ENCODE data around the gene PCDHA6. TPM values are rescaled to one million over a fixed set of nuclear protein-coding genes. Genes with fewer than 3 reads are reported as not detected.
"Not testable (repeated sequence)": the region's sequence is repeated elsewhere in the genome, so short reads cannot be mapped to it uniquely, and the experiment has no call there.

PCDHA6 gene
- total RNA-seq, 1 donor from 2014 or later, result 20.6 TPM

DNA sequence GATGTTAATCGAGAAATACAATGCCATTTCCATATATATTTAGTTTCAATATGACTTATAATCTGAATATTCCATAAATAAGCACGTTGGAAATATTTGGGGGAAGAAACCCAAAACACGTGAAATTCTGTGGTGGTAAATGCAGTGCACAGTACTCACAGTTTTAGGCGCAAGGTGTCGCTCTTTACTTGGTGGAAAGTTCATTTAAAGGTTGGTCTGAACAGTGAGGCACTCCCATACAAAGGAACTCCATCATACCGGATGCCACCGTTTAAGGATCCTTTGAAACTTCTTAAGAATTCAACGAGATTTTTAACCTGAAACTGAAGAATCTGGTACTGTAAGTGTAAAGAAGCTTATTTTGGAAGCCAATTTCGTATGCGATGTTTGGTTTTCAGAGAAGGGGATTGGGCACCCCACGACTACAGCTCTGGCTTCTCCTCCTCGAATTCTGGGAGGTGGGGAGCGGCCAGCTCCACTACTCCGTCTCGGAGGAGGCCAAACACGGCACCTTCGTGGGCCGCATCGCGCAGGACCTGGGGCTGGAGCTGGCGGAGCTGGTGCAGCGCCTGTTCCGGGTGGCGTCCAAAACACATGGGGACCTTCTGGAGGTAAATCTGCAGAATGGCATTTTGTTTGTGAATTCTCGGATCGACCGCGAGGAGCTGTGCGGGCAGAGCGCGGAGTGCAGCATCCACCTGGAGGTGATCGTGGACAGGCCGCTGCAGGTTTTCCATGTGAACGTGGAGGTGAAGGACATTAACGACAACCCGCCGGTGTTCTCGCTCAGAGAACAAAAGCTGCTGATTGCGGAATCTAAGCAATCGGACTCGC lies 41.2 kb downstream of the PCDHA6 start, which contains the start of gene PCDHA11:
PCDHA11 (plus strand) TSS at position 237 of the 834 bp plus-strand sequence; CDS start at position 384, 147 bp downstream.
- no peaks in the 10 kb centered on the region for H3K9me3 Mint-ChIP-seq (ENCODE audit: low read depth)
- H3K36me3 Mint-ChIP-seq (ENCODE audit: low read depth), result peaks cover 7% of the 10 kb centered on the region
- no peak for DNase-seq (ENCODE audit: low spot score)
- peaks cover 12% of the 10 kb centered on the region for H3K4me1 Mint-ChIP-seq (ENCODE audit: low read depth)
- peak within 1 kb of the TSS; percentile 49 for H3K27ac Mint-ChIP-seq (ENCODE audit: unreplicated experiment)
- H3K27me3 Mint-ChIP-seq (ENCODE audit: low read depth), result no peaks in the 10 kb centered on the region
- H3K4me3 Mint-ChIP-seq (ENCODE audit: unreplicated experiment), result peak within 1 kb of the TSS; percentile 76
- TF ChIP-seq, protein P1, sequence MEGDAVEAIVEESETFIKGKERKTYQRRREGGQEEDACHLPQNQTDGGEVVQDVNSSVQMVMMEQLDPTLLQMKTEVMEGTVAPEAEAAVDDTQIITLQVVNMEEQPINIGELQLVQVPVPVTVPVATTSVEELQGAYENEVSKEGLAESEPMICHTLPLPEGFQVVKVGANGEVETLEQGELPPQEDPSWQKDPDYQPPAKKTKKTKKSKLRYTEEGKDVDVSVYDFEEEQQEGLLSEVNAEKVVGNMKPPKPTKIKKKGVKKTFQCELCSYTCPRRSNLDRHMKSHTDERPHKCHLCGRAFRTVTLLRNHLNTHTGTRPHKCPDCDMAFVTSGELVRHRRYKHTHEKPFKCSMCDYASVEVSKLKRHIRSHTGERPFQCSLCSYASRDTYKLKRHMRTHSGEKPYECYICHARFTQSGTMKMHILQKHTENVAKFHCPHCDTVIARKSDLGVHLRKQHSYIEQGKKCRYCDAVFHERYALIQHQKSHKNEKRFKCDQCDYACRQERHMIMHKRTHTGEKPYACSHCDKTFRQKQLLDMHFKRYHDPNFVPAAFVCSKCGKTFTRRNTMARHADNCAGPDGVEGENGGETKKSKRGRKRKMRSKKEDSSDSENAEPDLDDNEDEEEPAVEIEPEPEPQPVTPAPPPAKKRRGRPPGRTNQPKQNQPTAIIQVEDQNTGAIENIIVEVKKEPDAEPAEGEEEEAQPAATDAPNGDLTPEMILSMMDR (IDR thresholded peaks at IDR 0.05), result peak; percentile 75

DNA sequence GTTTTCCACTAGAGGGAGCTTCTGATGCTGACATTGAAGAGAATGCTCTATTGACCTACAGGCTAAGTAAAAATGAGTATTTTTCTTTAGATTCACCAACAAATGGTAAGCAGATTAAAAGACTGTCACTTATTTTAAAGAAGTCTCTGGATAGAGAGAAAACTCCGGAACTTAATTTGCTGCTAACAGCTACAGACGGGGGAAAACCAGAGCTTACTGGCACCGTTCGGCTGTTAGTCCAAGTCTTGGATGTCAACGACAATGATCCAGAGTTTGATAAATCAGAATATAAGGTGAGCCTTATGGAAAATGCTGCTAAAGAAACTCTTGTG lies 41.8 kb downstream of the PCDHA6 start:
- peaks cover 17% of the 10 kb centered on the region for H3K4me1 Mint-ChIP-seq (ENCODE audit: low read depth)
- H3K27me3 Mint-ChIP-seq (ENCODE audit: low read depth), result no peaks in the 10 kb centered on the region
- no peak for DNase-seq (ENCODE audit: low spot score)
- H3K27ac Mint-ChIP-seq (ENCODE audit: unreplicated experiment), result no peak overlapping the region
- H3K36me3 Mint-ChIP-seq (ENCODE audit: low read depth), result peaks cover 5% of the 10 kb centered on the region
- no peaks in the 10 kb centered on the region for H3K9me3 Mint-ChIP-seq (ENCODE audit: low read depth)
- peak overlapping the region; percentile 76 for H3K4me3 Mint-ChIP-seq (ENCODE audit: unreplicated experiment)
- TF ChIP-seq, protein P1 (IDR thresholded peaks at IDR 0.05), result peak; percentile 73

DNA sequence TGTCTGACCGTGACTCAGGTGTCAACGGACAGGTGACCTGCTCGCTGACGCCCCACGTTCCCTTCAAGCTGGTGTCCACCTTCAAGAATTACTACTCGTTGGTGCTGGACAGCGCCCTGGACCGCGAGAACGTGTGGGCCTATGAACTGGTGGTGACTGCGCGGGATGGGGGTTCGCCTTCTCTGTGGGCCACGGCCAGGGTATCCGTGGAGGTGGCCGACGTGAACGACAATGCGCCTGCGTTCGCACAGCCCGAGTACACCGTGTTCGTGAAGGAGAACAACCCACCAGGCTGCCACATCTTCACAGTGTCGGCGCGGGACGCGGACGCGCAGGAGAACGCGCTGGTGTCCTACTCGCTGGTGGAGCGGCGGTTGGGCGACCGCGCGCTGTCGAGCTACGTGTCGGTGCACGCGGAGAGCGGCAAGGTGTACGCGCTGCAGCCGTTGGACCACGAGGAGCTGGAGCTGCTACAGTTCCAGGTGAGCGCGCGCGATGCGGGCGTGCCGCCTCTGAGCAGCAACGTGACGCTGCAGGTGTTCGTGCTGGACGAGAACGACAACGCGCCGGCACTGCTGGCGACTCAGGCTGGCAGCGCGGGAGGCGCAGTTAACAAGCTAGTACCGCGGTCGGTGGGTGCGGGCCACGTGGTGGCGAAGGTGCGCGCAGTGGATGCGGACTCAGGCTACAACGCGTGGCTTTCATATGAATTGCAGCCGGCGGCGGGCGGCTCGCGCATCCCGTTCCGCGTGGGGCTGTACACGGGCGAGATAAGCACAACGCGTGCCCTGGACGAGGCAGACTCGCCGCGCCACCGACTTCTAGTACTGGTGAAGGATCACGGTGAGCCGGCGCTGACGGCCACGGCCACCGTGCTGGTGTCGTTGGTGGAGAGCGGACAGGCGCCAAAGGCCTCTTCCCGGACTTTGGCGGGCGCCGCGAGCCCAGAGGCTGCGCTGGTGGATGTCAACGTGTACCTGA lies 42.8 kb downstream of the PCDHA6 start:
- H3K4me3 Mint-ChIP-seq (ENCODE audit: unreplicated experiment), result no peak overlapping the region
- TF ChIP-seq, protein P1 (IDR thresholded peaks at IDR 0.05), result no peak
- DNase-seq (ENCODE audit: low spot score), result peak; percentile 90
- H3K36me3 Mint-ChIP-seq (ENCODE audit: low read depth), result peaks cover 4% of the 10 kb centered on the region
- H3K27ac Mint-ChIP-seq (ENCODE audit: unreplicated experiment), result no peak overlapping the region
- H3K4me1 Mint-ChIP-seq (ENCODE audit: low read depth), result peaks cover 20% of the 10 kb centered on the region
- no peaks in the 10 kb centered on the region for H3K9me3 Mint-ChIP-seq (ENCODE audit: low read depth)
- no peaks in the 10 kb centered on the region for H3K27me3 Mint-ChIP-seq (ENCODE audit: low read depth)

DNA sequence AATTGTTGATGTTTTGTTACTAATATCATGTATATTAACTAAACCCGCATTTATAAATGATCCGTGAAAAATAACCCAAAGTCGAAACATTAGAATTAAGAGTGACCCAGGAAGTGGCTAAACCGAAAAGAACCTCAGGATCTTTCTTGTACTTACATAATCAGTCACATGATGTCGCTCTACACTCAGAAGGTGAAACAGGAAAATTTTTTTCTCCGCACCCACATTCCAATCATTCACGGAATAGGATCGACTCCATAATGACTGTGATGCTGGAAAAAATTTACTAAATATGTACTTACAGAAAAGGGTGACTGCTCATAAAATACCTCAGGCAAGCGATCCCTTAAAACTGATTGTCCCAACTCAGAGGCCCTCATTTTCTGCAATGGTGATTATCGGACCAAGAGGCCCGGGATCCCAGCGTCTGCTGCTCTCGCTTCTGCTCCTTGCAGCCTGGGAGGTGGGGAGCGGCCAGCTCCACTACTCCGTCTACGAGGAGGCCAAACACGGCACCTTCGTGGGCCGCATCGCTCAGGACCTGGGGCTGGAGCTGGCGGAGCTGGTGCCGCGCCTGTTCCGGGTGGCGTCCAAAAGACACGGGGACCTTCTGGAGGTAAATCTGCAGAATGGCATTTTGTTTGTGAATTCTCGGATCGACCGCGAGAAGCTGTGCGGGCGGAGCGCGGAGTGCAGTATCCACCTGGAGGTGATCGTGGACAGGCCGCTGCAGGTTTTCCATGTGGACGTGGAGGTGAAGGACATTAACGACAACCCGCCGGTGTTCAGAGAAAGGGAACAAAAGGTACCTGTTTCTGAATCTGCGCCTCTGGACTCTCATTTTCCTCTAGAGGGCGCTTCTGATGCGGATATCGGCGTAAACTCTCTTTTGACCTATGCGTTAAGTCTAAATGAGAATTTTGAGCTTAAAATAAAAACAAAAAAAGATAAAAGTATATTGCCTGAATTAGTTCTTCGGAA lies 47.6 kb downstream of the PCDHA6 start, which contains the start of gene PCDHA12:
PCDHA12 (plus strand) TSS at position 224 of the 981 bp plus-strand sequence; CDS start at position 389, 165 bp downstream.
- TF ChIP-seq, protein P1 (IDR thresholded peaks at IDR 0.05), result peak; percentile 76
- peaks cover 32% of the 10 kb centered on the region for H3K4me1 Mint-ChIP-seq (ENCODE audit: low read depth)
- peak within 1 kb of the TSS; percentile 91 for H3K27ac Mint-ChIP-seq (ENCODE audit: unreplicated experiment)
- DNase-seq (ENCODE audit: low spot score), result no peak
- peaks cover 13% of the 10 kb centered on the region for H3K36me3 Mint-ChIP-seq (ENCODE audit: low read depth)
- no peaks in the 10 kb centered on the region for H3K27me3 Mint-ChIP-seq (ENCODE audit: low read depth)
- H3K4me3 Mint-ChIP-seq (ENCODE audit: unreplicated experiment), result peak within 1 kb of the TSS; percentile 90
- H3K9me3 Mint-ChIP-seq (ENCODE audit: low read depth), result peaks cover 5% of the 10 kb centered on the region

DNA sequence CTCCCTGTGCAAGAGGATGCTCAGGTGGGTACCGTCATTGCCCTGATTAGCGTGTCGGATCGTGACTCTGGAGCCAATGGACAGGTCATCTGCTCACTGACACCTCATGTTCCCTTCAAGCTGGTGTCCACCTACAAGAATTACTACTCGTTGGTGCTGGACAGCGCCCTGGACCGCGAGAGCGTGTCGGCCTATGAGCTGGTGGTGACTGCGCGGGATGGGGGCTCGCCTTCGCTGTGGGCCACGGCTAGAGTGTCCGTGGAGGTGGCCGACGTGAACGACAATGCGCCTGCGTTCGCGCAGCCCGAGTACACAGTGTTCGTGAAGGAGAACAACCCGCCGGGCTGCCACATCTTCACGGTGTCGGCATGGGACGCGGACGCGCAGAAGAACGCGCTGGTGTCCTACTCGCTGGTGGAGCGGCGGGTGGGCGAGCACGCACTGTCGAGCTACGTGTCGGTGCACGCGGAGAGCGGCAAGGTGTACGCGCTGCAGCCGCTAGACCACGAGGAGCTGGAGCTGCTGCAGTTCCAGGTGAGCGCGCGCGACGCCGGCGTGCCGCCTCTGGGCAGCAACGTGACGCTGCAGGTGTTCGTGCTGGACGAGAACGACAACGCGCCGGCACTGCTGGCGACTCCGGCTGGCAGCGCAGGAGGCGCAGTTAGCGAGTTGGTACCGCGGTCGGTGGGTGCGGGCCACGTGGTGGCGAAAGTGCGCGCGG lies 48.9 kb downstream of the PCDHA6 start:
- not testable (repeated sequence) for H3K4me3 Mint-ChIP-seq (ENCODE audit: unreplicated experiment); DNase-seq (ENCODE audit: low spot score); H3K27me3 Mint-ChIP-seq (ENCODE audit: low read depth)
- Mint-ChIP-seq H3K27ac (ENCODE audit: unreplicated experiment) (peak overlapping the region; percentile 5), H3K9me3 (ENCODE audit: low read depth) (peaks cover 12% of the 10 kb centered on the region), H3K4me1 (ENCODE audit: low read depth) (peaks cover 31% of the 10 kb centered on the region), H3K36me3 (ENCODE audit: low read depth) (peaks cover 22% of the 10 kb centered on the region)
